Fibroblast of lung (primary cell): ENCODE measurements around the gene ORC3. TPM values are rescaled to one million over a fixed set of nuclear protein-coding genes. Genes with fewer than 3 reads are reported as not detected.

Experiments used
- DNase-seq, 2 donors: peaks; one replicate each; pipeline versions ENCODE4 v3.0.0 to v3.0.0-alpha.2; 2010; ENCODE audit warnings: low read depth in 2 of 2
- H2AFZ ChIP-seq: 2 replicates; pipeline ENCODE4 v1.5.1; 2012; ENCODE audit warnings: low read length, control low read depth, inconsistent platforms
- H3K27ac ChIP-seq: 2 replicates; pipeline ENCODE4 v1.5.1; 2011; ENCODE audit warnings: low read length, control low read depth; ENCODE audit not compliant: insufficient read depth
- H3K27me3 ChIP-seq: 2 replicates; pipeline ENCODE4 v1.5.1; 2011; ENCODE audit warnings: mild to moderate bottlenecking, low read length; ENCODE audit not compliant: control insufficient read depth, insufficient read depth
- H3K36me3 ChIP-seq: 2 replicates; pipeline ENCODE4 v1.5.1; 2011; ENCODE audit warnings: low read length; ENCODE audit not compliant: control insufficient read depth, insufficient read depth
- H3K4me1 ChIP-seq: 2 replicates; pipeline ENCODE4 v1.5.1; 2011; ENCODE audit warnings: low read length; ENCODE audit not compliant: control insufficient read depth, insufficient read depth; ENCODE audit errors: extremely low read depth
- H3K4me2 ChIP-seq: 2 replicates; pipeline ENCODE4 v1.5.1; 2011; ENCODE audit warnings: low read length, control low read depth; ENCODE audit not compliant: insufficient read depth; ENCODE audit errors: extremely low read depth
- H3K4me3 ChIP-seq, 4 experiments: fragments of 200-600 bp in 1 of 4; sonication (generic) in 1 of 4; replicated peaks in 1 of 4; 2 replicates each; pipeline ENCODE4 v1.5.1; 2011 to 2016; ENCODE audit warnings: low read length in 4 of 4, low read depth in 3 of 4, mild to moderate bottlenecking in 3 of 4, control low read depth in 2 of 4, inconsistent platforms in 1 of 4, mixed read lengths in 1 of 4; ENCODE audit not compliant: insufficient read depth in 1 of 4; ENCODE audit errors: control extremely low read depth in 1 of 4
- H3K79me2 ChIP-seq: 2 replicates; pipeline ENCODE4 v1.5.1; 2012; ENCODE audit warnings: mild to moderate bottlenecking, low read length, inconsistent platforms; ENCODE audit not compliant: control insufficient read depth, insufficient read depth
- H3K9ac ChIP-seq: 2 replicates; pipeline ENCODE4 v1.5.1; 2011; ENCODE audit warnings: mild to moderate bottlenecking, low read length, control low read depth; ENCODE audit not compliant: insufficient read depth
- H3K9me3 ChIP-seq: 2 replicates; pipeline ENCODE4 v1.5.1; 2012; ENCODE audit warnings: low read depth, low read length; ENCODE audit not compliant: control insufficient read depth, insufficient read depth
- H4K20me1 ChIP-seq: 2 replicates; pipeline ENCODE4 v1.5.1; 2011; ENCODE audit warnings: low read length; ENCODE audit not compliant: control insufficient read depth, insufficient read depth; ENCODE audit errors: extremely low read depth
- EZH2 ChIP-seq: IDR thresholded peaks from 2 replicates; pipeline ENCODE4 v1.5.1; 2012; ENCODE audit warnings: low read length, control low read depth, mild to moderate bottlenecking; ENCODE audit errors: missing control alignments
- polyA plus RNA-seq, 2 donors: library from polyadenylated mRNA; depleted of rRNA in 1 of 2; stranded (reverse) in 1 of 2; unstranded in 1 of 2; fragments of >200 nt; gene quantifications; 2 replicates each; pipeline ENCODE4 v1.2.1, GENCODE V29; 2011 to 2012; ENCODE audit warnings: missing spikeins in 1 of 2
- total RNA-seq: library from RNA; depleted of rRNA; stranded (reverse); fragments of >200 nt; gene quantifications from 2 replicates; pipeline ENCODE4 v1.2.1, GENCODE V29; 2014
- TF ChIP-seq, protein P1 (sequence below), 2 donors: IDR thresholded peaks in 1 of 2; conservative IDR thresholded peaks in 1 of 2; 1 replicate in 1 of 2; 2 replicates in 1 of 2; pipeline ENCODE4 v1.5.1; 2011 to 2012; ENCODE audit warnings: low read length in 2 of 2, control low read depth in 1 of 2, inconsistent platforms in 1 of 2, low read depth in 1 of 2, mild to moderate bottlenecking in 1 of 2

Gene ORC3
- total and polyA plus RNA-seq, 2 donors (not counting 1 experiment from before 2014, with no cell fraction given) = 23.8 to 37.9 TPM

DNA sequence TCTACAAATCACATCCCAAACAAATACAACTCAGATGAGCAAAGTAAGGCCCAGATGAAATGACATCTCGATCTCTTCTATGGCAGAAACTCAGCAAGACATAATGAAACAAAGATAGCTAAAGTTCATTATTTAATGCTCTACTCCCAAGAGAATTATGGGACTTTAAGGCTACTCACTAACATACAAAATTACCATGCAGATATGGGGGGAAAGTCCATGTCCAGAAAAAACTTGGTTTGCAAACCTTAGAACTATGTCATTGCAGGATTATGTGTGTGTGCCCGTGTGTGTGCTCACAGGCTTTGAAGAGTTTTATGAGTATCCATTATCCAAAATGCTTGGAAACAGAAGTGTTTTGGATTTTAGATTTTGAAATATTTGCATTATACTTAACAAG, 78.1 kb downstream of the ORC3 start:
- no peaks in the 10 kb centered on the region for H4K20me1 ChIP-seq
- H3K4me1 ChIP-seq = peaks cover 6% of the 10 kb centered on the region
- no peaks in the 10 kb centered on the region for H3K27me3 ChIP-seq
- TF ChIP-seq, protein P1, sequence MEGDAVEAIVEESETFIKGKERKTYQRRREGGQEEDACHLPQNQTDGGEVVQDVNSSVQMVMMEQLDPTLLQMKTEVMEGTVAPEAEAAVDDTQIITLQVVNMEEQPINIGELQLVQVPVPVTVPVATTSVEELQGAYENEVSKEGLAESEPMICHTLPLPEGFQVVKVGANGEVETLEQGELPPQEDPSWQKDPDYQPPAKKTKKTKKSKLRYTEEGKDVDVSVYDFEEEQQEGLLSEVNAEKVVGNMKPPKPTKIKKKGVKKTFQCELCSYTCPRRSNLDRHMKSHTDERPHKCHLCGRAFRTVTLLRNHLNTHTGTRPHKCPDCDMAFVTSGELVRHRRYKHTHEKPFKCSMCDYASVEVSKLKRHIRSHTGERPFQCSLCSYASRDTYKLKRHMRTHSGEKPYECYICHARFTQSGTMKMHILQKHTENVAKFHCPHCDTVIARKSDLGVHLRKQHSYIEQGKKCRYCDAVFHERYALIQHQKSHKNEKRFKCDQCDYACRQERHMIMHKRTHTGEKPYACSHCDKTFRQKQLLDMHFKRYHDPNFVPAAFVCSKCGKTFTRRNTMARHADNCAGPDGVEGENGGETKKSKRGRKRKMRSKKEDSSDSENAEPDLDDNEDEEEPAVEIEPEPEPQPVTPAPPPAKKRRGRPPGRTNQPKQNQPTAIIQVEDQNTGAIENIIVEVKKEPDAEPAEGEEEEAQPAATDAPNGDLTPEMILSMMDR (conservative IDR thresholded peaks at IDR 0.05 in 1 of 2, IDR thresholded peaks at IDR 0.05 in 1 of 2; ENCODE audit: low read depth in 1 of 2, low read length in 2 of 2) = no peak
- no peak for TF ChIP-seq EZH2
- no peak overlapping the region for H2AFZ ChIP-seq
- peaks cover 2% of the 10 kb centered on the region for H3K36me3 ChIP-seq
- no peak overlapping the region for H3K9ac ChIP-seq
- no peak for DNase-seq
- H3K27ac ChIP-seq = no peak overlapping the region
- no peaks in the 10 kb centered on the region for H3K79me2 ChIP-seq
- H3K4me3 ChIP-seq = no peak overlapping the region
- H3K4me2 ChIP-seq = no peak overlapping the region
- no peaks in the 10 kb centered on the region for H3K9me3 ChIP-seq

DNA sequence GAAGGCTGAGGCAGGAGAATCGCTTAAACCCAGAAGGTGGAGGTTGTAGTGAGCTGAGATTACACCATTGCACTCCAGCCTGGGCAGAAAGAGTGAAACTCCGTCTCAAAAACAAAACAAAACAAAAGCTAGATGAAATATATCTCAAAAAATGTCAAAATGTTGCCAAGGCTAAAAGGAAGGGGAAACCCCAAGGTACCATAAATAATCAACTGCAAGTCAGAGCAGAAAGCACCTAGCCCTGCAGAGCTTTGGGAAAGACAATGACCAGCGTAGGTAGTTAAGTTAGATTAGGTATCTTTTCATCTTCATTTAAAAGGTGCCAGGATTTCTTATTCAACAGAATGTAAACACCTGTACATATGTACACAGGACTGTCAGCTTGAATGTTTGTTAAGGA, 79.1 kb downstream of the ORC3 start:
- H3K9me3 ChIP-seq = no peaks in the 10 kb centered on the region
- H3K27me3 ChIP-seq = no peaks in the 10 kb centered on the region
- peaks cover 6% of the 10 kb centered on the region for H3K4me1 ChIP-seq
- no peak overlapping the region for H3K27ac ChIP-seq
- no peak for DNase-seq
- no peaks in the 10 kb centered on the region for H3K79me2 ChIP-seq
- peaks cover 2% of the 10 kb centered on the region for H3K36me3 ChIP-seq
- no peak overlapping the region for H3K4me3 ChIP-seq
- no peak overlapping the region for H2AFZ ChIP-seq
- no peak overlapping the region for H3K9ac ChIP-seq
- TF ChIP-seq EZH2 = no peak
- TF ChIP-seq, protein P1 (conservative IDR thresholded peaks at IDR 0.05 in 1 of 2, IDR thresholded peaks at IDR 0.05 in 1 of 2; ENCODE audit: low read depth in 1 of 2, low read length in 2 of 2) = no peak
- H3K4me2 ChIP-seq = no peak overlapping the region
- no peaks in the 10 kb centered on the region for H4K20me1 ChIP-seq

DNA sequence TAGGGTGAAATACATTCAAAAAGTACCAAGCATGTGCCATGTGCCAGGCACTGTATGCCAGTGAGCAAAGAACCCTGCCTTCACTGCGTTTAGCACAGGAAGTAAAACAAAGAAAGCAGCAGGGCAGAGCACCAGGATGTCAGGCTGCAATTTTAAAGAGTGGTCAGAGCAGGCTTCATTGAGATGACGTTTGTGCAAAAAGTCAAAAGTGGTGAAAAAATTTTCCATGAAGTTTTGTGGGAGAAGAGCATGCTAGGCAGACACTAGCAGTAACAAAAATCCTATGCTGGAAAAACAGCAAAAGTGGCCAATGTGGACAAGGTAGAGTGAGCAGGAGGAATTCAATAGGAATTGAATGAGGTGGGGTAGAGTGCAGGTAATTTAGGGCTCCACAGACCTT, 80.8 kb downstream of the ORC3 start:
- Histone ChIP-seq H3K27ac (no peak overlapping the region), H2AFZ (no peak overlapping the region), H3K27me3 (no peaks in the 10 kb centered on the region), H4K20me1 (no peaks in the 10 kb centered on the region), H3K9ac (no peak overlapping the region), H3K36me3 (peaks cover 4% of the 10 kb centered on the region), H3K4me2 (no peak overlapping the region), H3K9me3 (no peaks in the 10 kb centered on the region), H3K4me3 (no peak overlapping the region), H3K79me2 (no peaks in the 10 kb centered on the region), H3K4me1 (no peaks in the 10 kb centered on the region)
- DNase-seq = no peak
- TF ChIP-seq EZH2 = no peak
- TF ChIP-seq, protein P1 (conservative IDR thresholded peaks at IDR 0.05 in 1 of 2, IDR thresholded peaks at IDR 0.05 in 1 of 2; ENCODE audit: low read depth in 1 of 2, low read length in 2 of 2) = no peak
